Cardiac fibroblast (primary cell): ENCODE results near the gene RPS16.
A peak's percentile ranks its signal among the peaks of the same experiment; 100 is the strongest.

Experiments used
- DNase-seq, 2 donors: peaks; one replicate each; pipeline versions ENCODE4 v3.0.0 to v3.0.0-alpha.2; 2010; ENCODE audit warnings: low read depth in 2 of 2
- H3K4me3 ChIP-seq, 2 donors: replicated peaks in 1 of 2; 1 replicate in 1 of 2; 2 replicates in 1 of 2; pipeline ENCODE4 v1.5.1; 2011; ENCODE audit warnings: low read depth in 2 of 2, low read length in 2 of 2, mild to moderate bottlenecking in 2 of 2, moderate library complexity in 1 of 2
- CTCF ChIP-seq: IDR thresholded peaks from one replicate; pipeline ENCODE4 v1.5.1; 2011; ENCODE audit warnings: low read depth, mild to moderate bottlenecking, low read length, inconsistent platforms

Gene RPS16

GRCh38 chr19:39448271-39448670 lies 12.5 kb upstream of the RPS16 start:
- H3K4me3 ChIP-seq: no peak overlapping the region
- DNase-seq: peak in 1 of 2 donors; percentile 39
- TF ChIP-seq CTCF: no peak

GRCh38 chr19:39446365-39447084 lies 10.8 kb upstream of the RPS16 start:
- no peak for DNase-seq
- no peak for TF ChIP-seq CTCF
- H3K4me3 ChIP-seq: peak overlapping the region; percentile 98 to 99

GRCh38 chr19:39445196-39446111 lies 9.7 kb upstream of the RPS16 start, which contains the start of gene SUPT5H:
Gene SUPT5H, plus strand, starts transcription at chr19:39445582. Its CDS starts 309 bp downstream, at chr19:39445891.
- DNase-seq: peak; percentile 99
- TF ChIP-seq CTCF: no peak
- peak within 1 kb of the TSS; percentile 98 to 99 for H3K4me3 ChIP-seq

GRCh38 chr19:39444598-39445195 lies 8.9 kb upstream of the RPS16 start:
- peak in 1 of 2 donors; percentile 47 for DNase-seq
- no peak for TF ChIP-seq CTCF
- peak overlapping the region; percentile 98 to 99 for H3K4me3 ChIP-seq

- no peak for TF ChIP-seq CTCF
- DNase-seq: peak in 1 of 2 donors; percentile 64
- H3K4me3 ChIP-seq: no peak overlapping the region
Measured at GRCh38 chr19:39438270-39438934, 2.7 kb upstream of the RPS16 start.

- no peak for DNase-seq
- H3K4me3 ChIP-seq: peak overlapping the region; percentile 56 to 93
- TF ChIP-seq CTCF: no peak
Measured at GRCh38 chr19:39436350-39436716, 584 bp upstream of the RPS16 start.
